HAP-1 (cell line): ENCODE results near the gene CPEB1.

ENCODE experiments used
- DNase-seq, 2 experiments: peaks; one replicate each; pipeline ENCODE4 v3.0.0-alpha.2; 2016 to 2020; ENCODE audit warnings: low spot score in 2 of 2
- H3K27me3 ChIP-seq: fragments of 250-450 bp; sonication (Bioruptor Pico); 2 replicates; pipeline ENCODE4 v1.5.1; 2020; ENCODE audit warnings: low read depth, mild to moderate bottlenecking, moderate library complexity
- H3K36me3 ChIP-seq: fragments of 250-450 bp; sonication (Bioruptor Pico); replicated peaks from 2 replicates; pipeline ENCODE4 v1.5.1; 2020; ENCODE audit warnings: mild to moderate bottlenecking
- H3K4me1 ChIP-seq: fragments of 250-450 bp; sonication (Bioruptor Pico); 2 replicates; pipeline ENCODE4 v1.5.1; 2020; ENCODE audit warnings: mild to moderate bottlenecking
- H3K4me3 ChIP-seq: fragments of 250-450 bp; sonication (Bioruptor Pico); 2 replicates; pipeline ENCODE4 v1.5.1; 2020; ENCODE audit warnings: mild to moderate bottlenecking, moderate library complexity
- H3K9me3 ChIP-seq: fragments of 250-450 bp; sonication (Bioruptor Pico); 2 replicates; pipeline ENCODE4 v1.5.1; 2020; ENCODE audit warnings: mild to moderate bottlenecking, moderate library complexity
- in situ Hi-C: fragments of 300-500 bp; cut with MboI; formaldehyde crosslinking; loops from 3 replicates; pipeline ENCODE4 v1.14.3; 2020; ENCODE audit warnings: low sequenced_read_pairs, inconsistent platforms, mixed read lengths

Gene CPEB1

DNA sequence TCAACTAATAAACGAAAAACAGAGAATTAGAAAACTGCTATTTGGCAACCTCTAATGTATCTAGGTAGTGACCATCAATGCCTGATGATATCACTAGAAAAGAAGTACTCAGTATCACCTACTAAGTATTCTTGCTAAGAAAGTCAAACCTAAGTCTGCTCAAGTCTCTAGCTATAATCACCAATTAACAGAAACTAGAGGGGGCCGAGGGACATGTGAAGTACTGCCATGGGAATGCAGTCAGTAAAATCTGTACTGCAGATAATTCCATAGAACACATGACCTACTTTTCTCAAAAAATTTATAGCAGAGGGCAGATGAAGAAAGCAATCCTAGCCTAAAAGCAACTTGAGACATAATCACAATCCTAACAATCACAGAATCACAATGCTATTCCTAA lies 51.4 kb downstream of the CPEB1 start:
- no peaks in the 10 kb centered on the region for H3K36me3 ChIP-seq
- peak in 1 of 2 experiments; percentile 24 for DNase-seq
- H3K4me1 ChIP-seq = no peaks in the 10 kb centered on the region
- H3K27me3 ChIP-seq = no peaks in the 10 kb centered on the region; the same call in 1 of the 2 replicates
- H3K4me3 ChIP-seq = no peak overlapping the region
- in situ Hi-C loops = no loop called here
- H3K9me3 ChIP-seq = no peaks in the 10 kb centered on the region

DNA sequence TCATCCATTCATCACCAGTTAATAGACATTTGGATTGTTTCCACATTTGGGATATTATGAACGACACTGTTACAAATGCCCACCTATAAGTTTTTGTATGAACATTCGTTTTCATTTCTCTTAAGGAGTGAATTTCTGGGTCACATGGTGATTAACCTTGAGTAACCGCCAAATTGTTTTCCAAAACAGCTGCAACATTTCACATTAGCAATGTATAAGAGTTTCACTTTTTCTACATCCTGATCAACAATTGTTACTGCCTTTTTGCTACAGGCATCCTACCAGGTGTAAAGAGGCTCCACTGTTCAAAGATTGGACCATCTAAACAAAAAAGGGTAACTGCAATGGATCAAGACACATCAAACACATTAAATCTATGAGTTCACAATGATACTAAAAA lies 52.0 kb downstream of the CPEB1 start:
- H3K36me3 ChIP-seq = no peaks in the 10 kb centered on the region
- DNase-seq = no peak
- no peaks in the 10 kb centered on the region for H3K9me3 ChIP-seq
- no peaks in the 10 kb centered on the region; the same call in 1 of the 2 replicates for H3K27me3 ChIP-seq
- H3K4me1 ChIP-seq = no peaks in the 10 kb centered on the region
- H3K4me3 ChIP-seq = no peak overlapping the region
- in situ Hi-C loops = no loop called here

DNA sequence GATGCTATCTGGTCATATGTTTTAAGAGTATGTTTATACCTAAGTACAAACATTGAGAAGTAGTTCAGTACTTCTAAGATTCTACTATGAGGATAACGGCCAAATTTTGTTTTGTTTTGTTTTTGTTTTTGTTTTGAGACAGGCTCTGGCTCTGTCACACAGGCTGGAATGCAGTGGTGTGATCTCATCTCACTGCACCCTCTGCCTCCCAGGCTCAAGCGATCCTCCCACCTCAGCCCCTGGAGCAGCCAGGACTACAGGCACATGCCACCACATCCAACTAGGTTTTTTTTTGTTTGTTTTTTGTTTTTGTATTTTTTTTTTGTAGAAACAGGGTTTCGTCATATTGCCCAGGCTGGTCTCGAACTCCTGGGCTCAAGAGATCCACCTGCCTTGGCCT lies 59.4 kb downstream of the CPEB1 start:
- peaks cover 6% of the 10 kb centered on the region; the same call in 1 of the 2 replicates for H3K27me3 ChIP-seq
- no peaks in the 10 kb centered on the region for H3K9me3 ChIP-seq
- in situ Hi-C loops = no loop called here
- H3K4me1 ChIP-seq = no peaks in the 10 kb centered on the region; the same call in none of the 2 replicates
- H3K36me3 ChIP-seq = no peaks in the 10 kb centered on the region
- no peak overlapping the region for H3K4me3 ChIP-seq
- DNase-seq = no peak

DNA sequence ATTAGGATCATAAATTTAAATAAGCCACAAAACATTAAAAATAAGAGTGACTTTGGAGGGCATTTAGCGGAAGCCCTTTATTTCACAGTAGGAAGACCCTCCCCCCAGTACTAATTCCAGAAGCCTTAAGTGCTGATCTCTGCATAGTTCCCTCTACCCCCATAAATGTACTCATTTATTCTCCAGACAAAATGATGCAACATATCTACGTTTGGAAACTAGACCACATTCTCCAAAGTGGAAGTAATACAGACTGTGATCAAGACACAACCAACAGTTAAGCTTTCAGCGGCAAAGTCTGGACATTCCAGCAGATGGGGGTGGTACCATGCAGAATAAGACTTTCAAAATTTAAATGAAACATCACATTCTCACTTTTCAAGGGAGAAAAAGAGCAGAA lies 62.1 kb downstream of the CPEB1 start:
- no peak for DNase-seq
- peaks cover 9% of the 10 kb centered on the region; the same call in 1 of the 2 replicates for H3K27me3 ChIP-seq
- H3K9me3 ChIP-seq = no peaks in the 10 kb centered on the region
- in situ Hi-C loops = no loop called here
- no peak overlapping the region for H3K4me3 ChIP-seq
- H3K4me1 ChIP-seq = no peaks in the 10 kb centered on the region; the same call in none of the 2 replicates
- H3K36me3 ChIP-seq = no peaks in the 10 kb centered on the region

DNA sequence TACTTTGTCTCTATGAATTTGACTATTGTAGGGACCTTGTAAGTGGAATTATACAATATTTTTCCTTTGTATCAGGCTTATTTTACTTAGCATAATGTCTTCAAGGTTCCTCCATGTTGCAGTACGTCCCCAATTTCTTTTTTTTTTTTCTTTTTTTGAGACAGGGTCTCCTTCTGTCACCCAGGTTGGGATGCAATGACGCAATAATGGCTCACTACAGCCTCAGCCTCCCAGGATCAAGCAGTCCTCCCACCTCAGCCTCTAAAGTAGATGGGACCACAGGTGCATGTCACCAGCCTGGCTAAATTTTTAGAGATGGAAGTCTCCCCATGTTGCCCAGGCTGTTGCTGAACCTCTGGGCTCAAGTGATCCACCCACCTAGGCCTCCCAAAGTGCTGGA lies 66.5 kb downstream of the CPEB1 start:
- Histone ChIP-seq H3K9me3 (no peaks in the 10 kb centered on the region), H3K4me3 (no peak overlapping the region), H3K4me1 (no peaks in the 10 kb centered on the region; the same call in 1 of the 2 replicates), H3K27me3 (peaks cover 6% of the 10 kb centered on the region; the same call in 1 of the 2 replicates), H3K36me3 (no peaks in the 10 kb centered on the region)
- in situ Hi-C loops = no loop called here
- no peak for DNase-seq

DNA sequence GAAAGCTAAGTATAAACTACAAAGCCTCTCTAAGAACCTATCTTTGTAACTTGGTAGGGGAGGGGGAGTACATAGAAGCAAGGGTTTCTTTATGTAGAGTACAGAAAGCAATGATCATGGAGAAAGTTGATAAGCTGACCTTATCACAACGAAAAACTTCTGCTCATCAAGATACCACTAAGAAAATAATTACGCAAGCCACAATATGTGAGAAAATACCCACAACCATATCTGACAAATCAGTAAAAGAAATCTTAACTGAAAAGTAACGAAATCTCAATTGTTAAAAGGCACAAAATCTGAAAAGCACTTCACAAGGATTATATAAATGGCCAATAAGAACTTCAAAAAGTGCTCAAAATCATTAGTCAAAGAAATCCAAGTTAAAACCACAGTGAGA lies 71.8 kb downstream of the CPEB1 start:
- DNase-seq = no peak
- Histone ChIP-seq H3K4me3 (no peak overlapping the region), H3K36me3 (no peaks in the 10 kb centered on the region), H3K4me1 (peaks cover 3% of the 10 kb centered on the region; the same call in 1 of the 2 replicates), H3K9me3 (no peaks in the 10 kb centered on the region), H3K27me3 (peaks cover under 1% of the 10 kb centered on the region; the same call in 1 of the 2 replicates)
- in situ Hi-C loops = no loop called here

DNA sequence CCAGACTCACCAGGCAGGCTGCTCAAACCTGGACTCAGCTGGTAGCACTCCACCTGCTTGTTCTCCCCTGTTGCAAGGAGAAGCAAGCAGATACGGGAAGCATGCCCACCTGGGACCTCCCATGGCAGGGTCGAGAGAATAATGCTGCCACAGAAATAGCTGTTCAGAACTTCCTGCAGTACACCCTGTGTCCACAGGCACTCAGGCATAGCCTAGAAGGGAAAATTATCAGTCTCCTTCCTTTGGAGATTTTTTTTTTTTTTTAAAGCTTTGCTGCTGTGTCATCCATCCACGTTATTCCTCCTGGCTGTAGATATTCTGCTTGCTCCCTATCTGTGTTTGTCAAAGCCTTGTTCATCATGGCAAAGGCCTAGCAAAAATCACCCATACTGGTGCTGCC lies 74.2 kb downstream of the CPEB1 start:
- Histone ChIP-seq H3K27me3 (no peaks in the 10 kb centered on the region; the same call in 1 of the 2 replicates), H3K4me3 (no peak overlapping the region), H3K36me3 (no peaks in the 10 kb centered on the region), H3K9me3 (no peaks in the 10 kb centered on the region), H3K4me1 (peaks cover 3% of the 10 kb centered on the region; the same call in 1 of the 2 replicates)
- in situ Hi-C loops = loop anchor here (25.0 kb wide), 1 partner anchor 111 kb away; no protein-coding TSS in a partner anchor
- no peak for DNase-seq

DNA sequence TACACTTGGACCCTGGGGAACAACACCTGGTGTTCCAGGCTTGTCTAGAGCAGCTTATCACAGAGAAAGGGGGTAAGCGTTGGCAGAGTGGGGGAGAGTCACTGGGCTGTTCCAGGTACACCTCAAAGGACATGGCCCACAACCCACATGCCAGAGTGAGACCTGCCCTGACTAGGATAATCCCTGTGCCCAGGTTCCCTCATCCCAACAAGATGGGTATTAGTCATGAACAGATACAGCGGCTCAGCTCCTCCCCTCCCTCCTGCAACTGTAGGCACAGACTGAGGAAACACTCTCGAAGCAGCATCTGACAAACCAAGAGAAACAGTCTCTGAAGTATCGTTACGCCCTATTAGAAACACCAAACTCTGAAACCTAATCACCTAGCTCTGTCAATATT lies 74.9 kb downstream of the CPEB1 start:
- H3K4me1 ChIP-seq = peaks cover 3% of the 10 kb centered on the region; the same call in 1 of the 2 replicates
- H3K4me3 ChIP-seq = no peak overlapping the region
- H3K9me3 ChIP-seq = no peaks in the 10 kb centered on the region
- in situ Hi-C loops = loop anchor here (25.0 kb wide), 1 partner anchor 110 kb away; no protein-coding TSS in a partner anchor
- H3K36me3 ChIP-seq = no peaks in the 10 kb centered on the region
- no peaks in the 10 kb centered on the region; the same call in 1 of the 2 replicates for H3K27me3 ChIP-seq
- DNase-seq = no peak

DNA sequence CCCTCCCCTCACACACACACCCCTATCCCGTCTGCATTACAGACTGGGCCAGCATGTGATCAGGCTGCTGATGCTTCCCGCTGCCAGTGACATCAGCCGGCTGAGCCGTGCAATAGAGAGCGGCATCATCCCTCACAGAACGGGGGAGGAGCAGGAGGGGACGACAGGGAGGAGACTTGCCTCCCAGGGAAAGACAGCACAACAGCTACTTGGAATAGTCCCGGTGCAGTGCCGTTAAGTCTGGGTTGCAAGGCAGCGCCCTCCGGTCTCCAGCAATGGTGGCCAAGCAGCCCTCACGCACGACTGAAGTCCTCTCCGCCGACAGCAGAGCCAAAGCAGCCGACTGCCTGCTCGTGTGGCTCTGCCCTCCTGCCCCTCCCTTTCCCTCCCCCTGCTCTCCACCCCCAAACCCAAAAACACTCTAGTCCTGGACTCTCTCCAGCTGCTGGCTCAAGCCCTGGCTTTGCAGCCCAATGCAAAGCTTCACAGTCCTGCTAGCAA lies 75.4 kb downstream of the CPEB1 start:
- DNase-seq = peak; percentile 28 to 68
- in situ Hi-C loops = loop anchor here (25.0 kb wide), 1 partner anchor 109 kb away; no protein-coding TSS in a partner anchor
- H3K4me1 ChIP-seq = peaks cover 3% of the 10 kb centered on the region; the same call in 1 of the 2 replicates
- H3K4me3 ChIP-seq = no peak overlapping the region
- H3K9me3 ChIP-seq = no peaks in the 10 kb centered on the region
- no peaks in the 10 kb centered on the region; the same call in 1 of the 2 replicates for H3K27me3 ChIP-seq
- no peaks in the 10 kb centered on the region for H3K36me3 ChIP-seq

DNA sequence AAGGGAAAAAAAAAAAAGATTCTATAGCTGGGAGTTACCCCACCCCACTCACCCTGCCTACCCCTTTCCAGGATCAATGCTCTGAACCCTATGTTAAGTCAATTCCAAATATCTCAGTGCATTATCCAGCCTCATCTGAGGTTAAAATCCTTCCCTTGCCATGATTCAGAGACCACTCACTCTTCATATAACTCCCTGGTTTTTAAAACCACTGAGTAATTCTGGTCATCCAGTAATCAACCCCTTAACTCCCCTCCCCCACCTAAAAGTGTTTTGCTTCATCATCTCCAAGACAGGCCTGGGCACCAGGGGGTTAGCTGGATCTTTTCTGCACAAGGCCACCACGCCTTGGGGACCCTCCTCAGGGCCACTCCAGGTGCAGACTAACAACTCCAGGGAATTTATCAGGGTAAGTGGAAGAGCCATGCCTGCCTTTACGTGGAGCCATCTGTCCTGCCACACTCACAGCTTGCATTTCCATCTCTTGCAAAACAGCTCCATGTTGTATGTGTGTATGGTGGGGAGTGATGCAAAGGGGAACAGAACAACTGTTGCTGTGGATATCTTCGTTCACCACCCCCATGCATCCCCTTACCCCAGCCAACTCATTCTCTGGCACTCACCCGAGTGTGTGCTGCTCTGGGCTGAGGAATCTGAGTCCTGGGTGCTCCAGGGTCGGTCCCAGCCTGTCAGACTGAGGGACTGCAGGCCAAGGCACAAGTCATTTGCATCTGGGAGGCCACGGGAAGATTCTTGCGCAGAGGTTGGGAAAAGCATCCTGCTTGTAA lies 76.2 kb downstream of the CPEB1 start:
- no peaks in the 10 kb centered on the region for H3K36me3 ChIP-seq
- H3K27me3 ChIP-seq = no peaks in the 10 kb centered on the region; the same call in 1 of the 2 replicates
- no peak for DNase-seq
- in situ Hi-C loops = loop anchor here (25.0 kb wide), 1 partner anchor 109 kb away; no protein-coding TSS in a partner anchor
- no peak overlapping the region for H3K4me3 ChIP-seq
- H3K4me1 ChIP-seq = peaks cover 3% of the 10 kb centered on the region; the same call in 1 of the 2 replicates
- H3K9me3 ChIP-seq = no peaks in the 10 kb centered on the region

DNA sequence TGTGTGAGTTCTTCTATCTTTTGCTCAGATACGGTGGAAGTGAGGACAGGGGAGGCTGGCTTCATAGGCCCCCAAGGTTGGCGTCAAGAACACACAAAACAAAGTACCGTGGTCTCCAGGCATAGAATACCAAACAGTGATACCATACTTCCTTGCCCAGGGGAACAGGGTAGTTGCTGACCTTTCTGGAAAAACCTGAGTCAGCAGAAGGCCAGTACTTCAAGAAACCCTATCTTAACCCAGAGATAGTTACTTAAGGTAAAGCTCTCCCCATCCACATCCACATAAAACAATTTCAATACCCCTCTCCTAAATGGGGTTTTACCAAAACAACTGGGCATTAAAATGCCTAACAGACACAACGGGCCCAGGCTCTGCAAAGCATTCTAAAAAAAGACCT lies 77.3 kb downstream of the CPEB1 start:
- DNase-seq = no peak
- Histone ChIP-seq H3K9me3 (no peaks in the 10 kb centered on the region), H3K36me3 (no peaks in the 10 kb centered on the region), H3K4me1 (peaks cover 3% of the 10 kb centered on the region; the same call in 1 of the 2 replicates), H3K4me3 (no peak overlapping the region), H3K27me3 (no peaks in the 10 kb centered on the region)
- in situ Hi-C loops = loop anchor here (25.0 kb wide), 1 partner anchor 108 kb away; no protein-coding TSS in a partner anchor

DNA sequence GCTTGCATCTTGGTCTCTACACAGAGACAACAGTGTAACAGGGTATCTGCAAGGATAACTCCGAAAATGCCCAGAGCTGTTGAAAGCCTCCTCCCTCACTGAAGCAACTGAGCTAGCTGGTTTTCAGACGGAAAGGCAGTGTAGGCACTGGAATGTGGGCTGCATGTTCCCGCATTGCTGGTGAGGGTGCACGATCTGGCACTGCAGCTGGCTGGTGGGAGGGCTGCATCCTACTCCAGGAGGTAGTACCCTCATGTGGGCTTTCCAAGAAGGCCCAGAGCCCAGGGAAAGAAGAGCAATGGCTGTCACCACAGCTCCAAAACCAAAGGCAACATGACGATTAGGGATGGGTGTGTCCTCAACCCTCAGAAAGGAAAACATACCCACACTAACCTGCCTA lies 78.2 kb downstream of the CPEB1 start:
- Histone ChIP-seq H3K27me3 (no peaks in the 10 kb centered on the region), H3K4me1 (peaks cover 3% of the 10 kb centered on the region; the same call in 1 of the 2 replicates), H3K4me3 (no peak overlapping the region), H3K9me3 (no peaks in the 10 kb centered on the region), H3K36me3 (no peaks in the 10 kb centered on the region)
- DNase-seq = no peak
- in situ Hi-C loops = loop anchor here (25.0 kb wide), 1 partner anchor 107 kb away; no protein-coding TSS in a partner anchor

DNA sequence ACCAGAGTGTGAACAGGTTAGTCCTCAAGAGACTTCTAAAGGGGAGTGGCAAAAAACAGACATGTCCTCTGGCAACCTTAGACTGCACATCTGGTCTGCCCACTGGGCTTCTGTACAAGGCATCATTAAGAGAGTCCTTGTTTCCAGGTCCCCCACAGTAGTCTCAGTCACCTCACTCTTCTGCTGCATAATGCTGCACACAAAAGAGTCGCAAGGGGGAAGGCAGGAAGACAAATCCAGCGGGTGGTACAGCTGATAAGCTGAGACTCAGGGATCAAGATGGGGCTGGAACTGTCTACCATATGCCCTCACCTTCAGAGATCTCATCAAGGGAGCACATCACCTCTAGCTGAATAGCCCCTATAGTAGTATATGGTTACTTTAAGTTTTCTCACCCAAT lies 79.5 kb downstream of the CPEB1 start:
- no peak for DNase-seq
- Histone ChIP-seq H3K27me3 (no peaks in the 10 kb centered on the region), H3K4me1 (peaks cover 3% of the 10 kb centered on the region; the same call in 1 of the 2 replicates), H3K4me3 (no peak overlapping the region), H3K36me3 (no peaks in the 10 kb centered on the region), H3K9me3 (no peaks in the 10 kb centered on the region)
- in situ Hi-C loops = loop anchor here (25.0 kb wide), 1 partner anchor 105 kb away; no protein-coding TSS in a partner anchor

DNA sequence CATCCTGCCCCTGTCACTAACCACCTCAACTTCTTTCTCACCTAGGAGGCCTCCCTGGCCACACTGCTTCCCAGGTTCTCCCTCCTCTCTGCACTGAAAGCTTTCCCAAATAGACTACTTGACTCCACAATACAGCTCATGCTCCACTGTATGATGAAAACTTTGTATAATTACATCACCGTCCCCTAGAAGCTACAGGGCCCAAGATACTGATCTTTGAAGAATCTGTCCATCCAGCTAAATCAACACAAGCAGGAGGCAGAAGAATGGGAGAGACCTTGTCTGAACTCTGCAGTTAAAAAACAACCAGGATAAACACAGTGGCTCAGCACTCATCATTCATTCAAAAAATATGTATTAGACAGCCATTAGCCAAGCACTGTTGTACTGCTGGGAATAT lies 80.5 kb downstream of the CPEB1 start:
- DNase-seq = no peak
- in situ Hi-C loops = loop anchor here (25.0 kb wide), 1 partner anchor 104 kb away; no protein-coding TSS in a partner anchor
- no peaks in the 10 kb centered on the region for H3K9me3 ChIP-seq
- 0 out of 2 replicates have a peak, but pooled peaks cover under 1% of the 10 kb centered on the region for H3K4me1 ChIP-seq
- no peaks in the 10 kb centered on the region for H3K27me3 ChIP-seq
- no peaks in the 10 kb centered on the region for H3K36me3 ChIP-seq
- no peak overlapping the region for H3K4me3 ChIP-seq
